Uterus (tissue), 2 donors: Measurements from ENCODE around the gene C1orf50.

ENCODE experiments used
- POLR2A ChIP-seq, 2 donors: fragments of 450-650 bp; IDR thresholded peaks; one replicate each; pipeline ENCODE4 v1.6.1; 2016; ENCODE audit warnings: antibody characterized with exemption in 2 of 2, mild to moderate bottlenecking in 1 of 2, moderate library complexity in 1 of 2
- TF ChIP-seq, protein P1 (sequence below), 4 experiments: fragments of 200-600 bp in 2 of 4; fragments of 450-650 bp in 2 of 4; sonication (generic) in 2 of 4; IDR thresholded peaks; one replicate each; pipeline ENCODE4 v1.5.1; 2016 to 2019; ENCODE audit warnings: antibody characterized with exemption in 4 of 4, mild to moderate bottlenecking in 2 of 4, moderate library complexity in 1 of 4

GRCh38 chr1:42747125-42747524 is 19.9 kb upstream of the C1orf50 start:
- TF ChIP-seq, protein P1, sequence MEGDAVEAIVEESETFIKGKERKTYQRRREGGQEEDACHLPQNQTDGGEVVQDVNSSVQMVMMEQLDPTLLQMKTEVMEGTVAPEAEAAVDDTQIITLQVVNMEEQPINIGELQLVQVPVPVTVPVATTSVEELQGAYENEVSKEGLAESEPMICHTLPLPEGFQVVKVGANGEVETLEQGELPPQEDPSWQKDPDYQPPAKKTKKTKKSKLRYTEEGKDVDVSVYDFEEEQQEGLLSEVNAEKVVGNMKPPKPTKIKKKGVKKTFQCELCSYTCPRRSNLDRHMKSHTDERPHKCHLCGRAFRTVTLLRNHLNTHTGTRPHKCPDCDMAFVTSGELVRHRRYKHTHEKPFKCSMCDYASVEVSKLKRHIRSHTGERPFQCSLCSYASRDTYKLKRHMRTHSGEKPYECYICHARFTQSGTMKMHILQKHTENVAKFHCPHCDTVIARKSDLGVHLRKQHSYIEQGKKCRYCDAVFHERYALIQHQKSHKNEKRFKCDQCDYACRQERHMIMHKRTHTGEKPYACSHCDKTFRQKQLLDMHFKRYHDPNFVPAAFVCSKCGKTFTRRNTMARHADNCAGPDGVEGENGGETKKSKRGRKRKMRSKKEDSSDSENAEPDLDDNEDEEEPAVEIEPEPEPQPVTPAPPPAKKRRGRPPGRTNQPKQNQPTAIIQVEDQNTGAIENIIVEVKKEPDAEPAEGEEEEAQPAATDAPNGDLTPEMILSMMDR (IDR thresholded peaks at IDR 0.05), result peak; percentile 14 to 40 (median 34)
- no peak for TF ChIP-seq POLR2A (IDR thresholded peaks at IDR 0.05)
